ENCODE results near the gene NKAIN1.

DNA sequence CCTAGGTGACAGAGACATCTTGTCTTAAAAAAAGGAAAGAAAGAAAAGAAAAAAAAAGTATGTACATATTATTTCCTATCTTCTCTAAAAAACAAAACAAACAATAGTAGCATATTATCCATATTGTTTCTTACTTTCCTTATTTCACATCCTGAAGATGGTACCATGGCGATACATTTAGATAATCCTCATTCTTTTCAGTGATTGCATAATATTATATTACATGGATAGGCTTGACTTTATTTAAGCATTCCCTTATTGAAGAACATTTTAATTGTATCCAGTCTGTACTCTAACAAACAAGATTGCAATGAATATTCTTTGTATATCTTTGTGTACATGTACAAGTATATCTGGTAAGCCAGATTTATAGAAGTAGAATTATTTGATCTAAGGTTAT is 91.3 kb downstream of the NKAIN1 start:
- TF ChIP-seq, protein P1, sequence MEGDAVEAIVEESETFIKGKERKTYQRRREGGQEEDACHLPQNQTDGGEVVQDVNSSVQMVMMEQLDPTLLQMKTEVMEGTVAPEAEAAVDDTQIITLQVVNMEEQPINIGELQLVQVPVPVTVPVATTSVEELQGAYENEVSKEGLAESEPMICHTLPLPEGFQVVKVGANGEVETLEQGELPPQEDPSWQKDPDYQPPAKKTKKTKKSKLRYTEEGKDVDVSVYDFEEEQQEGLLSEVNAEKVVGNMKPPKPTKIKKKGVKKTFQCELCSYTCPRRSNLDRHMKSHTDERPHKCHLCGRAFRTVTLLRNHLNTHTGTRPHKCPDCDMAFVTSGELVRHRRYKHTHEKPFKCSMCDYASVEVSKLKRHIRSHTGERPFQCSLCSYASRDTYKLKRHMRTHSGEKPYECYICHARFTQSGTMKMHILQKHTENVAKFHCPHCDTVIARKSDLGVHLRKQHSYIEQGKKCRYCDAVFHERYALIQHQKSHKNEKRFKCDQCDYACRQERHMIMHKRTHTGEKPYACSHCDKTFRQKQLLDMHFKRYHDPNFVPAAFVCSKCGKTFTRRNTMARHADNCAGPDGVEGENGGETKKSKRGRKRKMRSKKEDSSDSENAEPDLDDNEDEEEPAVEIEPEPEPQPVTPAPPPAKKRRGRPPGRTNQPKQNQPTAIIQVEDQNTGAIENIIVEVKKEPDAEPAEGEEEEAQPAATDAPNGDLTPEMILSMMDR (IDR thresholded peaks at IDR 0.05; ENCODE audit: low read depth, low read length, poor library complexity, severe bottlenecking) = no peak
- TF ChIP-seq EZH2phosphoT487 (IDR thresholded peaks at IDR 0.05; ENCODE audit: borderline replicate concordance, low read length) = no peak

Measured in DOHH2 (cell line).